Astrocyte of the cerebellum (primary cell): Measurements from ENCODE around the gene ZNF18.

Source experiments
- DNase-seq: peaks from one replicate; pipeline ENCODE4 v3.0.0-alpha.2; 2011; ENCODE audit warnings: low read depth
- H3K4me3 ChIP-seq: 2 replicates; pipeline ENCODE4 v1.5.1; 2011; ENCODE audit warnings: mild to moderate bottlenecking, low read depth, low read length, moderate library complexity
- in situ Hi-C: cut with HindIII; loops from 2 replicates; pipeline ENCODE4 v1.10.0; 2017; ENCODE audit warnings: low sequenced_read_pairs
- TF ChIP-seq, protein P1 (sequence below): IDR thresholded peaks from 2 replicates; pipeline ENCODE4 v1.5.1; 2012; ENCODE audit warnings: low read length, low read depth, moderate library complexity, mild to moderate bottlenecking; ENCODE audit errors: missing control alignments

ZNF18 gene

DNA sequence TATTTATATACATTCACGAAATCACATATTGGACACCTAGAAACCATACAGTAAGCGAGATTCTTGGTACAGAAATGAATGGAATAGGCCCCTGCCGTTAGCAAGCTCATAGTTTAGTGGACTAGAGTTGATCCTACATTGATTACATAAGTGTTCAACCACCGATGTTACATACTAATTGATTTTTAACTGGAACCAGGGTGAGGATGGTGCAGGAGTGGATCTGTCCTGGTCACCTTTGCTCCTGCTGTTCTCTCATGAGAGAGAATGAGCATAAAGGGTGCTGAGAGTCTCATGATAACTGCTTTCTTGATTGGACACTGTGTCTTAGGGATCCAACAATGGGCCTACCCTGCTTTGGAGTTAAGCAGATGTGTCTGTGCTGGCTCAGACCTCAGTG, 37.3 kb upstream of the ZNF18 start:
- in situ Hi-C loops, result no loop called here
- H3K4me3 ChIP-seq, result no peak overlapping the region
- TF ChIP-seq, protein P1, sequence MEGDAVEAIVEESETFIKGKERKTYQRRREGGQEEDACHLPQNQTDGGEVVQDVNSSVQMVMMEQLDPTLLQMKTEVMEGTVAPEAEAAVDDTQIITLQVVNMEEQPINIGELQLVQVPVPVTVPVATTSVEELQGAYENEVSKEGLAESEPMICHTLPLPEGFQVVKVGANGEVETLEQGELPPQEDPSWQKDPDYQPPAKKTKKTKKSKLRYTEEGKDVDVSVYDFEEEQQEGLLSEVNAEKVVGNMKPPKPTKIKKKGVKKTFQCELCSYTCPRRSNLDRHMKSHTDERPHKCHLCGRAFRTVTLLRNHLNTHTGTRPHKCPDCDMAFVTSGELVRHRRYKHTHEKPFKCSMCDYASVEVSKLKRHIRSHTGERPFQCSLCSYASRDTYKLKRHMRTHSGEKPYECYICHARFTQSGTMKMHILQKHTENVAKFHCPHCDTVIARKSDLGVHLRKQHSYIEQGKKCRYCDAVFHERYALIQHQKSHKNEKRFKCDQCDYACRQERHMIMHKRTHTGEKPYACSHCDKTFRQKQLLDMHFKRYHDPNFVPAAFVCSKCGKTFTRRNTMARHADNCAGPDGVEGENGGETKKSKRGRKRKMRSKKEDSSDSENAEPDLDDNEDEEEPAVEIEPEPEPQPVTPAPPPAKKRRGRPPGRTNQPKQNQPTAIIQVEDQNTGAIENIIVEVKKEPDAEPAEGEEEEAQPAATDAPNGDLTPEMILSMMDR, result no peak
- DNase-seq, result no peak

GRCh38 chr17:12028611-12029010, 31.3 kb upstream of the ZNF18 start:
- in situ Hi-C loops, result no loop called here
- TF ChIP-seq, protein P1, result no peak
- no peak for DNase-seq
- H3K4me3 ChIP-seq, result no peak overlapping the region

DNA sequence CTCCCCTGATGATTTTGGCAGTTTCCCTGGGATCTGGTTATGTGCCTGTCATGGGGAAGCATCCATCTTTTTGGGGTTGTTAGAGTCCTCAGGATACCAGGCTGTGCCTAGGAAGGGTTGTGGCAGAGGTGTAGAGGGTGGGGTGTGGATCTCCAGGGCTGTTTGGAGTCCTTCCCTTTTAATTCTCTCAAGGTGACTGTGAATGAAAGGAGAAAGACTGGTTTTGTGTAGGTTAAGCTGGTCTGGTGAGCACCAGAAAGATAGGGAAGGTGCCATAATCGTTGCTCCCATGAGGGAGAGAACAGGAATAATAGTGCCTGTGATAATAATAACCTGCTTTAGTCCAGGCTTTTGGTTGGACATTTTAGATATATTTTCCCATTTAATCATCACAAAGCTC, 30.4 kb upstream of the ZNF18 start:
- DNase-seq, result no peak
- TF ChIP-seq, protein P1, result no peak
- no peak overlapping the region for H3K4me3 ChIP-seq
- in situ Hi-C loops, result no loop called here

- peak; percentile 47 for DNase-seq
- in situ Hi-C loops, result no loop called here
- TF ChIP-seq, protein P1, result no peak
- no peak overlapping the region for H3K4me3 ChIP-seq
Measured at GRCh38 chr17:12024327-12024726, 27.1 kb upstream of the ZNF18 start.

- DNase-seq, result no peak
- no peak overlapping the region for H3K4me3 ChIP-seq
- in situ Hi-C loops, result no loop called here
- TF ChIP-seq, protein P1, result no peak
Measured at GRCh38 chr17:12022310-12022709, 25.0 kb upstream of the ZNF18 start.

GRCh38 chr17:12021623-12022140, 24.4 kb upstream of the ZNF18 start:
- DNase-seq, result no peak
- in situ Hi-C loops, result no loop called here
- H3K4me3 ChIP-seq, result peak overlapping the region; percentile 62
- TF ChIP-seq, protein P1, result no peak
